GM10248 (cell line): ENCODE results near the gene CKS1B.

Experiments used
- CTCF ChIA-PET: fragments of 300-600 bp; sonication (Branson Sonifier 250); formaldehyde crosslinking; extraction: SDS; loops from one replicate; lab custom pipeline; 2021; ENCODE audit warnings: antibody characterized with exemption; lab: Yijun Ruan, JAX
- POLR2A ChIA-PET: fragments of 350-650 bp; sonication (Branson Sonifier 250); formaldehyde crosslinking; extraction: SDS; loops from one replicate; lab custom pipeline; 2020; ENCODE audit warnings: antibody characterized with exemption; lab: Yijun Ruan, JAX
- DNase-seq: peaks from one replicate; pipeline ENCODE4 v3.0.0; 2012; ENCODE audit errors: extremely low spot score
- TF ChIP-seq, protein P1 (sequence below): IDR thresholded peaks from 2 replicates; pipeline ENCODE4 v1.5.1; 2012; ENCODE audit warnings: mild to moderate bottlenecking, low read depth; ENCODE audit errors: extremely low read depth, missing control alignments, control extremely low read depth

Gene CKS1B

DNA sequence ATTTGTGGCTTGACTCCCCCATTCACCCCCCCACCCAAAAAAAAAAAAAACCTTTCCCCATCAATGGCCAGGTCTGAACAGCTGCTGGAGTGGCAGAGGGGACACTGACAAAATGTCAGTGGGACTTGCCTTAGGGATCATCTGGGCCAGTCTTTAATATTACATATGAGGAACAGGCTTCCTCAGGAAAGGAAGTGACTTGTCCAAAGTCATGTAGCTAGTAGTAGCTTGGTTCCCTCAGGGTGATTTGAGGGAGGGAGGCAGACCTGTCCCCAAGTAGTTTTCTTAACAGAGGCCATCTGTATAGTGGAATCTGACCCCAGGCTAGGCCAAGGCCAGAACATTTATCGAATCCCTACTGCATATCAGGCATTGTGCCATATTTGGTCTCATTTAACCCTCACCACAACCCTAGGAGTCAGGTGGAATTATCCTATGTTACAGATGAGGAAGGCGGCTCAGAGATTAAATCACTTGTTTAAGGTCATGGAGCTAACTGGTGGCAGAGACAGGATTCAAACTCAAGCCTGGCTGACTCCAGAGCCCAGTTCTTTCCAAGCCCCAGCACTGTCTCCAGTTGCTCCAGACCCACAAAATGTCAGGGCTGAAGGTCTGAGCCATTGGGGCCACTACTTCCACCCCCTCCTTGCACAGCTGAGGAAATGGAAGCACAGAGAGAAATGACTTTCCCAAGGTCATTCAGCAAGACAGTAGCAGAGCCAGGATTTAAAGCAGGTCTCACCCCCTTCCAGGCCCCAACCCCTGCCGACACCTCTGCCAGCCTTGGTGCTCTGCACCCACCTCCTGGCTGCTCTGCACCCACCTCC is 38.5 kb downstream of the CKS1B start:
- TF ChIP-seq, protein P1, sequence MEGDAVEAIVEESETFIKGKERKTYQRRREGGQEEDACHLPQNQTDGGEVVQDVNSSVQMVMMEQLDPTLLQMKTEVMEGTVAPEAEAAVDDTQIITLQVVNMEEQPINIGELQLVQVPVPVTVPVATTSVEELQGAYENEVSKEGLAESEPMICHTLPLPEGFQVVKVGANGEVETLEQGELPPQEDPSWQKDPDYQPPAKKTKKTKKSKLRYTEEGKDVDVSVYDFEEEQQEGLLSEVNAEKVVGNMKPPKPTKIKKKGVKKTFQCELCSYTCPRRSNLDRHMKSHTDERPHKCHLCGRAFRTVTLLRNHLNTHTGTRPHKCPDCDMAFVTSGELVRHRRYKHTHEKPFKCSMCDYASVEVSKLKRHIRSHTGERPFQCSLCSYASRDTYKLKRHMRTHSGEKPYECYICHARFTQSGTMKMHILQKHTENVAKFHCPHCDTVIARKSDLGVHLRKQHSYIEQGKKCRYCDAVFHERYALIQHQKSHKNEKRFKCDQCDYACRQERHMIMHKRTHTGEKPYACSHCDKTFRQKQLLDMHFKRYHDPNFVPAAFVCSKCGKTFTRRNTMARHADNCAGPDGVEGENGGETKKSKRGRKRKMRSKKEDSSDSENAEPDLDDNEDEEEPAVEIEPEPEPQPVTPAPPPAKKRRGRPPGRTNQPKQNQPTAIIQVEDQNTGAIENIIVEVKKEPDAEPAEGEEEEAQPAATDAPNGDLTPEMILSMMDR, result no peak
- ChIA-PET POLR2A (no interaction called here), CTCF (interaction anchor here (1.0 to 13.5 kb wide), 7 partner anchors 9 to 453 kb away, joined by 3 to 175 read pairs (median 5); partner anchors contain the start of genes ADAM15, LENEP, PYGO2 and ZBTB7B)
- no peak for DNase-seq

DNA sequence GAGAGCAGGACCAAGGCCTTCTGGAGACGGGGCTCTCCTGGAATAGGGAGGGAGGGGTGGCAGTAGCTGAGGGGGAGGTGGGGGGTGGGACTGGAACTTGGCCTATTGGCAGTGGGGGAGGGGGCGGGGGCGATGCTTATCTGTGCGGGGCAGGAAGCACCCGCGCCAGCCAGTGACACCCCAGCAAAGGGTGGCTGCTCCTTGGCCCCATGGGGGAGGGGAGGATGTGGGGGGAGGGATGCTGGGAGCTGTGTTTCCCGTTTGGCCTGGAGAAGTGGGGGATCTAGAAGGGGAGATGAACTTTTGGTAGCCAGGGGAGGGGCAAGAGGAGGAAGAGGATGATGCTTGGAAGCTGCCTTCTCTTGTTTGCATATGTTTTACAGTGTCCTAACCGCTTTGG is 39.2 kb downstream of the CKS1B start:
- ChIA-PET POLR2A (no interaction called here), CTCF (interaction anchor here (1.0 to 13.5 kb wide), 5 partner anchors 9 to 454 kb away, joined by 4 to 175 read pairs (median 5); partner anchors contain the start of genes ADAM15, LENEP, PYGO2 and ZBTB7B)
- TF ChIP-seq, protein P1, result no peak
- DNase-seq, result no peak

DNA sequence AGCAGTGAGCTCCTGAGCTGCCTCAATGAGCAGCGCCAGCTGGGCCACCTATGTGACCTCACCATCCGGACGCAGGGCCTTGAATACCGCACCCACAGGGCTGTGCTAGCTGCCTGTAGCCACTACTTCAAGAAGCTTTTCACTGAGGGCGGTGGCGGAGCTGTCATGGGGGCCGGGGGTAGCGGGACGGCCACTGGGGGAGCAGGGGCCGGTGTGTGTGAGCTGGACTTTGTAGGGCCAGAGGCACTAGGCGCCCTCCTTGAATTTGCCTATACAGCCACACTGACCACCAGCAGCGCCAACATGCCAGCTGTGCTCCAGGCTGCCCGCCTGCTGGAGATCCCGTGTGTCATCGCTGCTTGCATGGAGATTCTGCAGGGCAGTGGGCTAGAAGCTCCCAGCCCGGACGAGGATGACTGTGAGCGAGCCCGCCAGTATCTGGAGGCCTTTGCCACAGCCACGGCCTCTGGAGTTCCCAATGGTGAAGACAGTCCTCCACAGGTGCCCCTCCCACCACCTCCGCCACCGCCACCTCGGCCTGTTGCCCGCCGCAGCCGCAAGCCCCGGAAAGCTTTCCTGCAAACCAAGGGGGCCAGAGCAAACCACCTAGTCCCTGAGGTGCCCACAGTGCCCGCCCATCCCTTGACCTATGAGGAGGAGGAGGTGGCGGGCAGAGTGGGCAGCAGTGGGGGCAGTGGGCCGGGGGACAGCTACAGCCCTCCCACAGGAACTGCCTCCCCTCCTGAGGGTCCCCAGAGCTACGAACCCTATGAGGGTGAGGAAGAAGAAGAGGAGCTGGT is 40.4 kb downstream of the CKS1B start:
- ChIA-PET POLR2A (interaction anchor here (0.7 kb wide), 1 partner anchor 371 kb away, joined by 3 read pairs; no protein-coding TSS in a partner anchor), CTCF (interaction anchor here (1.1 to 13.5 kb wide), 10 partner anchors 9 to 547 kb away, joined by 3 to 175 read pairs (median 18); partner anchors contain the start of genes ADAM15, LENEP, PYGO2 and ZBTB7B)
- DNase-seq, result no peak
- TF ChIP-seq, protein P1, result no peak

DNA sequence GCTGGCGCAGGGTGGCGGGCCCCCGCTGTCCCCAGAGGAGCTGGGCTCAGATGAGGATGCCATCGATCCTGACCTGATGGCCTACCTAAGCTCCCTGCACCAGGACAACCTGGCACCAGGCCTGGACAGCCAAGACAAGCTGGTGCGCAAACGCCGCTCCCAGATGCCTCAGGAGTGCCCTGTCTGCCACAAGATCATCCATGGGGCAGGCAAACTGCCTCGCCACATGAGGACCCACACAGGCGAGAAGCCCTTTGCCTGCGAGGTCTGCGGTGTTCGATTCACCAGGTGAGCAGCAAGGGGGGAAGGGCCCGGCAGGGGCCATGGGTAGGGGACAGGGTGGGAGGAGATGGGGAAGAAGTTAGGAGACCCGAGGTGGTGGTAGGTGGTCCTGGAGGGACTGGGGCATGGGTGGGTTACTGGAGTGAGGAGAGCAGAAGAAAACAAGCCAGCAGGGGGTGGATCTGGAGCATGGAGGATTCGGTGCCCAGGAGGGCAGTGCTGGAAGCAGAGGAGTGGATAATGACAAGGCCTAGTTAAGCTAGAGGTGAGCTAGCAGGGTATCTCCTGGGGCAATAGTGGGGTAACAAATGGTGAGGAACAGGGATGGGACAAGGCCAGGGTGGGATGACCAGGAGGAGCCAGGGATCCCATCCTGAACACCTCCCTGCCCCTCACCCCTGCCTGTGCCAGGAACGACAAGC is 41.2 kb downstream of the CKS1B start:
- TF ChIP-seq, protein P1, result no peak
- ChIA-PET CTCF (interaction anchor here (0.7 to 13.5 kb wide), 22 partner anchors 8 to 547 kb away, joined by 3 to 175 read pairs (median 8); partner anchors contain the start of genes ADAM15, DCST1, DCST2 and KRTCAP2), POLR2A (interaction anchor here (0.7 kb wide), 1 partner anchor 372 kb away, joined by 3 read pairs; no protein-coding TSS in a partner anchor)
- no peak for DNase-seq

DNA sequence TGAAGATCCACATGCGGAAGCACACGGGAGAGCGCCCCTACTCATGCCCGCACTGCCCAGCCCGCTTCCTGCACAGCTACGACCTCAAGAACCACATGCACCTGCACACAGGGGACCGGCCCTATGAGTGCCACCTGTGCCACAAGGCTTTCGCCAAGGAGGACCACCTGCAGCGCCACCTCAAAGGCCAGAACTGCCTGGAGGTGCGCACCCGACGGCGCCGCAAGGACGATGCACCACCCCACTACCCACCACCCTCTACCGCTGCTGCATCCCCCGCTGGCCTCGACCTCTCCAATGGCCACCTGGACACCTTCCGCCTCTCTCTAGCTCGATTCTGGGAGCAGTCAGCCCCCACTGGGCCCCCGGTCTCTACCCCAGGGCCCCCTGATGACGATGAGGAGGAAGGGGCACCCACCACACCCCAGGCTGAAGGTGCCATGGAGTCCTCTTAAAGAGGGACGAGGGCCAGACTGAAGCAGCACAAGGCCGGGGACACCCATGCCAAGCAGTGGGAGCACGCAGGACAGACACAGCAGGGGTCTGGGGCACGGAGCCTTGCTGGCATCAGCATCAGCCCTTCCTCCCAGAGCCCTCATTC is 41.9 kb downstream of the CKS1B start:
- POLR2A ChIA-PET, result interaction anchor here (1.3 kb wide), 1 partner anchor 69 kb away, joined by 4 read pairs; no protein-coding TSS in a partner anchor
- CTCF ChIA-PET, result interaction anchor here (0.7 to 13.5 kb wide), 35 partner anchors 9 to 548 kb away, joined by 3 to 175 read pairs (median 7); partner anchors contain the start of genes ADAM15, DCST1, DCST2 and EFNA3
- DNase-seq, result no peak
- TF ChIP-seq, protein P1, result no peak
